Gastrocnemius medialis (tissue), 4 donors: ENCODE results near the gene PCDHA13. TPM values are rescaled to one million over a fixed set of nuclear protein-coding genes. Genes with fewer than 3 reads are reported as not detected.

Experiments
- ATAC-seq, 2 donors: fragments of 150-250 bp; one replicate each; pipeline ENCODE4 v1.9.1; 2016
- DNase-seq, 2 donors: peaks; one replicate each; pipeline ENCODE4 v3.0.0-alpha.2; 2019
- H3K27ac ChIP-seq, 4 donors: fragments of 200-600 bp; sonication (generic); 1 replicate in 1 of 4; 2 replicates in 3 of 4; pipeline ENCODE4 v1.5.1; 2016 to 2018; ENCODE audit warnings: mild to moderate bottlenecking in 2 of 4, moderate library complexity in 1 of 4
- H3K27me3 ChIP-seq, 3 donors: fragments of 200-600 bp; sonication (generic) in 2 of 3; 1 replicate in 1 of 3; 2 replicates in 2 of 3; pipeline versions ENCODE4 v1.5.1 to v1.6.0; 2016 to 2019; ENCODE audit warnings: mild to moderate bottlenecking in 1 of 3, moderate library complexity in 1 of 3
- H3K36me3 ChIP-seq, 2 donors: fragments of 200-600 bp; sonication (generic) in 1 of 2; one replicate each; pipeline ENCODE4 v1.5.1; 2017 to 2018
- H3K4me1 ChIP-seq, 2 donors: fragments of 200-600 bp; sonication (generic) in 1 of 2; one replicate each; pipeline ENCODE4 v1.5.1; 2016 to 2017; ENCODE audit warnings: mild to moderate bottlenecking in 2 of 2
- H3K4me3 ChIP-seq, 4 donors: fragments of 200-600 bp; sonication (generic) in 3 of 4; 1 replicate in 1 of 4; 2 replicates in 3 of 4; pipeline ENCODE4 v1.5.1; 2016 to 2019; ENCODE audit warnings: mild to moderate bottlenecking in 2 of 4
- H3K9me3 ChIP-seq, 3 donors: fragments of 200-600 bp; sonication (generic) in 2 of 3; 1 replicate in 1 of 3; 2 replicates in 2 of 3; pipeline ENCODE4 v1.5.1; 2016 to 2019
- POLR2A ChIP-seq, 2 donors: fragments of 450-650 bp; IDR thresholded peaks; one replicate each; pipeline ENCODE4 v1.6.1; 2017; ENCODE audit warnings: antibody characterized with exemption in 2 of 2, mild to moderate bottlenecking in 2 of 2, moderate library complexity in 2 of 2
- in situ Hi-C, 4 donors: fragments of 200-750 bp; cut with MboI; loops; one replicate each; pipeline versions ENCODE4 v1.15.0 to v1.8.0; 2017; ENCODE audit warnings: low sequenced_read_pairs in 4 of 4
- intact Hi-C: fragments of 100-400 bp; cut with DNase I; formaldehyde crosslinking; loops from one replicate; pipeline ENCODE4 v1.15.1; 2023; ENCODE audit warnings: low total_unique reads
- total RNA-seq, 4 donors: library from RNA; depleted of rRNA; stranded (reverse); fragments of >200 nt; gene quantifications; one replicate each; pipeline versions ENCODE4 v1.1.0 to v1.2.3, GENCODE V29; 2016
- TF ChIP-seq, protein P1 (sequence below), 5 experiments: fragments of 450-650 bp in 3 of 5; fragments of 200-600 bp in 2 of 5; sonication (generic) in 2 of 5; IDR thresholded peaks in 4 of 5; conservative IDR thresholded peaks in 1 of 5; 1 replicate in 4 of 5; 2 replicates in 1 of 5; pipeline ENCODE4 v1.5.1; 2016 to 2019; ENCODE audit warnings: antibody characterized with exemption in 5 of 5, mild to moderate bottlenecking in 3 of 5, moderate library complexity in 3 of 5

PCDHA13 gene
- total RNA-seq, 4 donors from 2014 or later, result not detected

DNA sequence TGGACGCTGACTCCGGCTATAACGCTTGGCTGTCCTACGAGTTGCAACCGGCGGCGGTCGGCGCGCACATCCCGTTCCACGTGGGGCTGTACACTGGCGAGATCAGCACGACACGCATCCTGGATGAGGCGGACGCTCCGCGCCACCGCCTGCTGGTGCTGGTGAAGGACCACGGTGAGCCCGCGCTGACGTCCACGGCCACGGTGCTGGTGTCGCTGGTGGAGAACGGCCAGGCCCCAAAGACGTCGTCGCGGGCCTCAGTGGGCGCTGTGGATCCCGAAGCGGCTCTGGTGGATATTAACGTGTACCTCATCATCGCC is 4.7 kb upstream of the PCDHA13 start:
- Histone ChIP-seq H3K4me1 (no peaks in the 10 kb centered on the region), H3K4me3 (no peak overlapping the region), H3K36me3 (no peaks in the 10 kb centered on the region), H3K27ac (no peak overlapping the region), H3K9me3 (peaks cover 0 to 6% (median 0%) of the 10 kb centered on the region in 3 donors), H3K27me3 (peaks cover 7 to 23% (median 17%) of the 10 kb centered on the region in 3 donors)
- DNase-seq, result no peak
- TF ChIP-seq, protein P1, sequence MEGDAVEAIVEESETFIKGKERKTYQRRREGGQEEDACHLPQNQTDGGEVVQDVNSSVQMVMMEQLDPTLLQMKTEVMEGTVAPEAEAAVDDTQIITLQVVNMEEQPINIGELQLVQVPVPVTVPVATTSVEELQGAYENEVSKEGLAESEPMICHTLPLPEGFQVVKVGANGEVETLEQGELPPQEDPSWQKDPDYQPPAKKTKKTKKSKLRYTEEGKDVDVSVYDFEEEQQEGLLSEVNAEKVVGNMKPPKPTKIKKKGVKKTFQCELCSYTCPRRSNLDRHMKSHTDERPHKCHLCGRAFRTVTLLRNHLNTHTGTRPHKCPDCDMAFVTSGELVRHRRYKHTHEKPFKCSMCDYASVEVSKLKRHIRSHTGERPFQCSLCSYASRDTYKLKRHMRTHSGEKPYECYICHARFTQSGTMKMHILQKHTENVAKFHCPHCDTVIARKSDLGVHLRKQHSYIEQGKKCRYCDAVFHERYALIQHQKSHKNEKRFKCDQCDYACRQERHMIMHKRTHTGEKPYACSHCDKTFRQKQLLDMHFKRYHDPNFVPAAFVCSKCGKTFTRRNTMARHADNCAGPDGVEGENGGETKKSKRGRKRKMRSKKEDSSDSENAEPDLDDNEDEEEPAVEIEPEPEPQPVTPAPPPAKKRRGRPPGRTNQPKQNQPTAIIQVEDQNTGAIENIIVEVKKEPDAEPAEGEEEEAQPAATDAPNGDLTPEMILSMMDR (IDR thresholded peaks at IDR 0.05 in 4 of 5, conservative IDR thresholded peaks at IDR 0.05 in 1 of 5), result no peak
- TF ChIP-seq POLR2A (IDR thresholded peaks at IDR 0.05), result no peak
- intact Hi-C loops, result no loop called here
- no peak for ATAC-seq
- in situ Hi-C loops, result no loop called here

DNA sequence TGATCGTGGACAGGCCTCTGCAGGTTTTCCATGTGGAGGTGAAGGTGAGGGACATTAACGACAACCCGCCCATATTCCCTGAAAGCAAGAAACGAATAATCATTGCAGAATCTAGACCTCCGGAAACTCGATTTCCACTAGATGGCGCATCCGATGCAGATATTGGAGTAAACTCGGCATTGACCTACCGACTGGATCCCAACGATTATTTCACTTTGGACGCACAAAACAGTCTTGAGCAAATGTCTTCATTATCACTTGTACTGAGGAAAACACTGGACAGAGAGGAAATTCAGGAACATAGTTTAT is 621 bp downstream of the PCDHA13 start:
- intact Hi-C loops, result no loop called here
- TF ChIP-seq POLR2A (IDR thresholded peaks at IDR 0.05), result no peak
- TF ChIP-seq, protein P1 (IDR thresholded peaks at IDR 0.05 in 4 of 5, conservative IDR thresholded peaks at IDR 0.05 in 1 of 5), result no peak

DNA sequence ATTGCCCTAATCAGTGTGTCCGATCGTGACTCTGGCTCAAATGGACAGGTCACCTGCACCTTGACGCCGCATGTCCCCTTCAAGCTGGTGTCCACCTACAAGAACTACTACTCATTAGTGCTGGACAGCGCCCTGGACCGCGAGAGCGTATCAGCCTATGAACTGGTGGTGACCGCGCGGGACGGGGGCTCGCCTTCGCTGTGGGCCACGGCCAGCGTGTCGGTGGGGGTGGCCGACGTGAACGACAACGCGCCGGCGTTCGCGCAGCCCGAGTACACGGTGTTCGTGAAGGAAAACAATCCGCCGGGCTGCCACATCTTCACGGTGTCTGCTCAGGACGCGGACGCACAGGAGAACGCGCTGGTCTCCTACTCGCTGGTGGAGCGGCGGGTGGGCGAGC is 1.4 kb downstream of the PCDHA13 start:
- TF ChIP-seq POLR2A (IDR thresholded peaks at IDR 0.05), result no peak
- TF ChIP-seq, protein P1 (IDR thresholded peaks at IDR 0.05 in 4 of 5, conservative IDR thresholded peaks at IDR 0.05 in 1 of 5), result no peak
- intact Hi-C loops, result no loop called here
- peaks cover 9 to 14% (median 12%) of the 10 kb centered on the region in 3 donors for H3K27me3 ChIP-seq
- no peak overlapping the region for H3K27ac ChIP-seq
- H3K4me3 ChIP-seq, result no peak overlapping the region
- H3K4me1 ChIP-seq, result no peaks in the 10 kb centered on the region
- no peaks in the 10 kb centered on the region for H3K36me3 ChIP-seq
- in situ Hi-C loops, result no loop called here
- H3K9me3 ChIP-seq, result peaks cover 0 to 5% (median 0%) of the 10 kb centered on the region in 3 donors
- no peak for ATAC-seq
- no peak for DNase-seq

More for the DNA sequence above, 621 bp downstream of the PCDHA13 start:
- in situ Hi-C loops, result no loop called here
- H3K27ac ChIP-seq, result no peak overlapping the region
- H3K4me1 ChIP-seq, result no peaks in the 10 kb centered on the region
- no peaks in the 10 kb centered on the region for H3K36me3 ChIP-seq
- no peak for DNase-seq
- no peak overlapping the region for H3K4me3 ChIP-seq
- ATAC-seq, result no peak
- peaks cover 0 to 5% (median 0%) of the 10 kb centered on the region in 3 donors for H3K9me3 ChIP-seq
- peaks cover 12 to 15% (median 14%) of the 10 kb centered on the region in 3 donors for H3K27me3 ChIP-seq

DNA sequence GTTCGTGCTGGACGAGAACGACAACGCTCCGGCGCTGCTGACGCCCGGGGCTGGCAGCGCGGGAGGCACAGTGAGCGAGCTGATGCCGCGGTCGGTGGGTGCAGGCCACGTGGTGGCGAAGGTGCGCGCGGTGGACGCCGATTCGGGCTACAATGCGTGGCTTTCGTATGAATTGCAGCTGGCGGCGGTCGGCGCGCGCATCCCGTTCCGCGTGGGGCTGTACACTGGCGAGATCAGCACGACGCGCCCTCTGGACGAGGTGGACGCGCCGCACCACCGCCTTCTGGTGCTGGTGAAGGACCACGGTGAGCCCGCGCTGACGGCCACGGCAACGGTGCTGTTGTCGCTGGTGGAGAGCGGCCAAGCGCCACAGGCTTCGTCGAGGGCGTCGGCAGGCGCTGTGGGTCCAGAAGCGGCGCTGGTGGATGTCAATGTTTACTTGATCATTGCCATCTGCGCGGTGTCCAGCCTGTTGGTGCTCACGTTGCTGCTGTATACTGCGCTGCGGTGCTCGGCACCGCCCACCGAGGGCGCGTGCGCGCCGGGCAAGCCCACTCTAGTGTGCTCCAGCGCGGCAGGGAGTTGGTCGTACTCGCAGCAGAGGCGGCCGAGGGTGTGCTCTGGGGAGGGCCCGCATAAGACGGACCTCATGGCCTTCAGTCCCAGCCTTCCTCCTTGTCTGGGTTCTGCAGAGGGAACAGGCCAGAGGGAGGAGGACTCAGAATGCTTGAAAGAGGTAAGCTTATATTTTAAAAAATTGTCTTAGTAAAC is 2.2 kb downstream of the PCDHA13 start:
- Histone ChIP-seq H3K36me3 (no peaks in the 10 kb centered on the region), H3K4me1 (no peaks in the 10 kb centered on the region), H3K27me3 (peaks cover 9 to 14% (median 12%) of the 10 kb centered on the region in 3 donors), H3K9me3 (peaks cover 0 to 5% (median 0%) of the 10 kb centered on the region in 3 donors), H3K4me3 (no peak overlapping the region), H3K27ac (no peak overlapping the region)
- in situ Hi-C loops (no loop called here), intact Hi-C loops (no loop called here)
- no peak for TF ChIP-seq POLR2A (IDR thresholded peaks at IDR 0.05)
- TF ChIP-seq, protein P1 (IDR thresholded peaks at IDR 0.05 in 4 of 5, conservative IDR thresholded peaks at IDR 0.05 in 1 of 5), result no peak
- ATAC-seq, result no peak
- DNase-seq, result no peak

DNA sequence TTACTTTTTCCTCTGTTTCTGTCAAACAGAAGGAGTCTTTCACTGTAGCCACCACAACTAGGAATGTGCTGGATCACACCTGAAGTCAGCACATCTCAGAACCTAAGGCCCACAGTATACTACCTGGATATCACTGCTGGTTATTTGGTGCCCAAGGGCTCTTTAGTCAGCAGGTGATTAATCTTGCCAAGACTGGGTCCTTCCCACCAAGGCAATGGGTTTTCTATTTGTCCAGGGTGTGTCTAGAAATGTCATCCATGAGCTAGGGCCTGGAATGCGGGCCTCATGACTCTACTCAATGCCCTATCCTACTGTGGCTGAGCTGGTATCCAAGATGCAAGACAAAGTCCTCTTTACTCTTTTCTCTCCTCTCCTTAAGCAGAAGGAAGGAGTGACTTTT is 34.4 kb downstream of the PCDHA13 start:
- H3K36me3 ChIP-seq, result no peaks in the 10 kb centered on the region
- H3K9me3 ChIP-seq, result no peaks in the 10 kb centered on the region
- in situ Hi-C loops, result no loop called here
- no peaks in the 10 kb centered on the region for H3K27me3 ChIP-seq
- no peaks in the 10 kb centered on the region for H3K4me1 ChIP-seq
- DNase-seq (no peak), ATAC-seq (no peak)
- TF ChIP-seq, protein P1 (IDR thresholded peaks at IDR 0.05 in 4 of 5, conservative IDR thresholded peaks at IDR 0.05 in 1 of 5), result no peak
- TF ChIP-seq POLR2A (IDR thresholded peaks at IDR 0.05), result no peak
- H3K4me3 ChIP-seq, result no peak overlapping the region
- H3K27ac ChIP-seq, result no peak overlapping the region
- intact Hi-C loops, result no loop called here
